Measurements from ENCODE around the gene MRPS10.
"Not testable (repeated sequence)": the region's sequence is repeated elsewhere in the genome, so short reads cannot be mapped to it uniquely, and the experiment has no call there.

Gene MRPS10

DNA sequence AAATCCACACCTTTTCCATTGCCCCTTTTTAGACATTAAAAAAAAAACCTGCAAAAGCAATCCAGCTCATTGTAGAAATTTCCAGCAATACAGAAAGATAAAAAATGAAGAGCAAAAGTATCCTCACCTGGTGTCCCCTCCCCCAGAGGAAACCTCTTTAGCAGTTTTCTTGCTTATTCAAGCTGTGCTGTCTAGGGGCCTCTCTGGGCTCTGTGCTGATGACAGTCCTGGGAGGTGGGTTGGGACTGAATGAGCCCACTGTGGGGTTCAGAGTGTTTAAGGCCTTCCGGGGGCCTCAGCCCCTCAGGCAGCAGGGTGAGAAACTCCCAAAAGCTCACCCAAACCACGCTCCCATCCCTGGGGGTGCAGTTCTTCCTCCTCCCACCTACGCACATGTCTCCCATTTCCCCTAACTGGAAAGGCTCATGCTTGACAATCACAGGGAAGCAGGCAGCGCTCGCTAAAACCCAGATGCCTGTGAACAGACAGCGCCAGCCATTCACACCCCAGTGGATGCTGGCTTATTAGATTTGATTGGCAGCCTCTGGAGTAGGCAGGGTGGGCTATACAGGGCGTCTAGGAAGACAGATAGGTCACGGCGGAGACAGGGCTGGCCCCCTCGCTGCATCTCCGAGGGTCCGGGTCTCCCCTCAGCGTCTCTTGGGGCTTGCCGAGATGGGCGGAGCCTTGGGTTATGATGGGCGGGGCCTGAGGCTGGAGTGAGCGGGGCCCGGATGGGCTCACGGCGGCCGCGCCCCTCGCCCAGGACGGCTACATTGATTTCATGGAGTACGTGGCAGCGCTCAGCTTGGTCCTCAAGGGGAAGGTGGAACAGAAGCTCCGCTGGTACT is 39.9 kb downstream of the MRPS10 start:
- H3K27ac ChIP-seq (ENCODE audit: low read depth, low read length), result no peak overlapping the region
- H3K27me3 ChIP-seq (ENCODE audit: insufficient read depth, low read length), result no peaks in the 10 kb centered on the region
- no peak overlapping the region for H2AFZ ChIP-seq (ENCODE audit: low read length, unreplicated experiment)
- H3K4me1 ChIP-seq (ENCODE audit: control insufficient read depth, insufficient read depth, low read length, unreplicated experiment), result no peaks in the 10 kb centered on the region
- no peaks in the 10 kb centered on the region for H3K36me3 ChIP-seq (ENCODE audit: insufficient read depth, low read length)
- no peaks in the 10 kb centered on the region for H3K79me2 ChIP-seq (ENCODE audit: control insufficient read depth, insufficient read depth, low read length, unreplicated experiment)
- no peak overlapping the region for H3K4me3 ChIP-seq (ENCODE audit: low read depth, low read length)

DNA sequence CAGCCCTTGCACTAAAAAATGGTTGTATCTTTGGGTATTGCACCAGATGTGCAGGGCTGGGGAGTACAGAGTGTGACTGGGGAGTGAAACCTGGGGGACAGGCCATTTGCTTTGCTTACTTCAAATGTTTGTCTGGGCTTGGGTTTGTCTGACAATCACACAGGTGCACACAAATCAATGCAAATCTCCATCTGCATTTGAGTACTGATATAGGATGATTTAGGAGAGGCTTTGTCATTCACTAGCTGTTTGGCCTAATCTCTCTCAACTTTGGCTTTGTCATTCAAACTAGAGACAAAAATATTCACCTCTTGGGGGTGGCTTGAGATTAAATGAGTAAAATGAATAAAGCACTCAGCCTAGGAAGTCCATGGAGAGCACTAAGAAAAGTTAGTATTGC is 40.7 kb downstream of the MRPS10 start:
- Histone ChIP-seq H3K79me2 (ENCODE audit: control insufficient read depth, insufficient read depth, low read length, unreplicated experiment) (no peaks in the 10 kb centered on the region), H3K4me1 (ENCODE audit: control insufficient read depth, insufficient read depth, low read length, unreplicated experiment) (no peaks in the 10 kb centered on the region), H3K36me3 (ENCODE audit: insufficient read depth, low read length) (no peaks in the 10 kb centered on the region), H3K4me3 (ENCODE audit: low read depth, low read length) (no peak overlapping the region), H3K27me3 (ENCODE audit: insufficient read depth, low read length) (no peaks in the 10 kb centered on the region), H2AFZ (ENCODE audit: low read length, unreplicated experiment) (no peak overlapping the region), H3K27ac (ENCODE audit: low read depth, low read length) (no peak overlapping the region)

DNA sequence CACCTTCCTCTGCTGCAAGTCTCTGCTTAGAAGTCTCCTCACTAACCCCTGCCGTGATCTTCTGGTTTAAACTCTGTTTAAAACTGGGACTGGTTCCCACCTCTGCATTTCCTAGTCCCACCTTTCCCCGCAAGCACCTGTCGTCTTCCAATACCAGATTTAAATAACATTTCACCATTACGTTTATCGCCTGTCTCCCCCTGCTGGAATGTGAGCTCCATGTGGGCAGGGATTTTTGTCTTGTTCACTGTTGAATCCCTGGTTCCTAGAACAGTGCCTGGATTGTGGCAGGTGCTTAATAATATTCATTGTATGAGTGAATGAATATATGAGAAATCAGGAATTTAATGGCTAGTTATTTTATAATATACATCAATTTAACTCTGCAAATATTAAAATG is 41.8 kb downstream of the MRPS10 start:
- Histone ChIP-seq H3K4me1 (ENCODE audit: control insufficient read depth, insufficient read depth, low read length, unreplicated experiment) (no peaks in the 10 kb centered on the region), H3K27me3 (ENCODE audit: insufficient read depth, low read length) (no peaks in the 10 kb centered on the region), H3K4me3 (ENCODE audit: low read depth, low read length) (no peak overlapping the region), H3K36me3 (ENCODE audit: insufficient read depth, low read length) (no peaks in the 10 kb centered on the region), H3K27ac (ENCODE audit: low read depth, low read length) (no peak overlapping the region), H3K79me2 (ENCODE audit: control insufficient read depth, insufficient read depth, low read length, unreplicated experiment) (no peaks in the 10 kb centered on the region), H2AFZ (ENCODE audit: low read length, unreplicated experiment) (no peak overlapping the region)

GRCh38 chr6:42173101-42173500 is 44.6 kb downstream of the MRPS10 start, which contains the start of gene GUCA1A:
GUCA1A (plus strand) TSS chr6:42173364; CDS start chr6:42173614, 250 bp downstream.
- no peak within 1 kb of the TSS for H3K4me3 ChIP-seq (ENCODE audit: low read depth, low read length)
- H2AFZ ChIP-seq (ENCODE audit: low read length, unreplicated experiment), result no peak within 1 kb of the TSS
- H3K27ac ChIP-seq (ENCODE audit: low read depth, low read length), result no peak within 1 kb of the TSS
- H3K27me3 ChIP-seq (ENCODE audit: insufficient read depth, low read length), result no peaks in the 10 kb centered on the region
- H3K79me2 ChIP-seq (ENCODE audit: control insufficient read depth, insufficient read depth, low read length, unreplicated experiment), result no peaks in the 10 kb centered on the region
- no peaks in the 10 kb centered on the region for H3K4me1 ChIP-seq (ENCODE audit: control insufficient read depth, insufficient read depth, low read length, unreplicated experiment)
- H3K36me3 ChIP-seq (ENCODE audit: insufficient read depth, low read length), result no peaks in the 10 kb centered on the region

GRCh38 chr6:42171813-42172581 is 45.7 kb downstream of the MRPS10 start:
- Histone ChIP-seq H3K79me2 (ENCODE audit: control insufficient read depth, insufficient read depth, low read length, unreplicated experiment) (no peaks in the 10 kb centered on the region), H3K4me1 (ENCODE audit: control insufficient read depth, insufficient read depth, low read length, unreplicated experiment) (no peaks in the 10 kb centered on the region), H3K4me3 (ENCODE audit: low read depth, low read length) (no peak overlapping the region), H3K27ac (ENCODE audit: low read depth, low read length) (no peak overlapping the region), H2AFZ (ENCODE audit: low read length, unreplicated experiment) (no peak overlapping the region), H3K36me3 (ENCODE audit: insufficient read depth, low read length) (no peaks in the 10 kb centered on the region), H3K27me3 (ENCODE audit: insufficient read depth, low read length) (no peaks in the 10 kb centered on the region)

DNA sequence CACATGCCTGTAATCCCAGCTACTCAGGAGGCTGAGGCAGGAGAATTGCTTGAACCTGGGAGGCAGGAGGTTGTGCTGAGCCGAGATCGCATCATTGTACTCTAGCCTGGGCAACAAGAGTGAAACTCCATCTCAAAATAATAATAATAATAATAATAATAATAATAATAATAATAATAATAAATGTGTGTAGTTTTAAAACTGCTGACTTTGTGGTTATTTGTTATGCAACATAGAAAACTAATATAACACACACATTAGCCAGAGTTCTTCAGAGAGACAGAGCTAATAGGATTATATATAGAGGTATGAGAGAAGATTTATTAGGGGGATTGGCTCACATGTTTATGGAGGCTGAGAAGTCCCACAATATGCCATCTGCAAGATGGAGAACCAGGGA is 47.9 kb downstream of the MRPS10 start:
- not testable (repeated sequence) for H3K4me1 ChIP-seq (ENCODE audit: control insufficient read depth, insufficient read depth, low read length, unreplicated experiment); H3K27me3 ChIP-seq (ENCODE audit: insufficient read depth, low read length); H3K36me3 ChIP-seq (ENCODE audit: insufficient read depth, low read length); H3K79me2 ChIP-seq (ENCODE audit: control insufficient read depth, insufficient read depth, low read length, unreplicated experiment); H3K4me3 ChIP-seq (ENCODE audit: low read depth, low read length); H3K27ac ChIP-seq (ENCODE audit: low read depth, low read length); H2AFZ ChIP-seq (ENCODE audit: low read length, unreplicated experiment)

DNA sequence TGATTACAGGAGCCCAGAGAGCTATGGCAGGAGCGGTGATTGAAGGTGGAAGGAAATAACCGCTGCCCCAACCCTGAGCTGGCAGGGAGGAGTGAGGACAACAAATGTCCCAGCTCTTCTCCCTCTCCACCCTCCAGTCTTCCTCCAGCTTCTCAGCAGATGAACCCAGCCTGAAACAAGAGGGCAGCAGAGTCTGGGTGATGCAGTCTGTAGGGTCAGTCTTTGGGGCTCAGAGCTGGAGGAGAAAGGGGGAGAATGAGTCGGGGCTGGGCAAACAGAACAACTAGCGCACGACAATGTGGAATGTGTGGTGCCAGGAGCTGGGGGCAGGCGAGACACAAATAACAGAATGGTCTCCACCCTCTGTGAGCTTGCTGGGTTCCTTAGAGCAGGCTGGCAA is 49.0 kb downstream of the MRPS10 start:
- Histone ChIP-seq H3K27ac (ENCODE audit: low read depth, low read length) (no peak overlapping the region), H3K4me1 (ENCODE audit: control insufficient read depth, insufficient read depth, low read length, unreplicated experiment) (no peaks in the 10 kb centered on the region), H3K79me2 (ENCODE audit: control insufficient read depth, insufficient read depth, low read length, unreplicated experiment) (no peaks in the 10 kb centered on the region), H3K4me3 (ENCODE audit: low read depth, low read length) (no peak overlapping the region), H3K36me3 (ENCODE audit: insufficient read depth, low read length) (no peaks in the 10 kb centered on the region), H3K27me3 (ENCODE audit: insufficient read depth, low read length) (no peaks in the 10 kb centered on the region), H2AFZ (ENCODE audit: low read length, unreplicated experiment) (no peak overlapping the region)

GRCh38 chr6:42166444-42167141 is 51.1 kb downstream of the MRPS10 start:
- Histone ChIP-seq H2AFZ (ENCODE audit: low read length, unreplicated experiment) (peak overlapping the region; percentile 52), H3K4me3 (ENCODE audit: low read depth, low read length) (no peak overlapping the region), H3K4me1 (ENCODE audit: control insufficient read depth, insufficient read depth, low read length, unreplicated experiment) (no peaks in the 10 kb centered on the region)

DNA sequence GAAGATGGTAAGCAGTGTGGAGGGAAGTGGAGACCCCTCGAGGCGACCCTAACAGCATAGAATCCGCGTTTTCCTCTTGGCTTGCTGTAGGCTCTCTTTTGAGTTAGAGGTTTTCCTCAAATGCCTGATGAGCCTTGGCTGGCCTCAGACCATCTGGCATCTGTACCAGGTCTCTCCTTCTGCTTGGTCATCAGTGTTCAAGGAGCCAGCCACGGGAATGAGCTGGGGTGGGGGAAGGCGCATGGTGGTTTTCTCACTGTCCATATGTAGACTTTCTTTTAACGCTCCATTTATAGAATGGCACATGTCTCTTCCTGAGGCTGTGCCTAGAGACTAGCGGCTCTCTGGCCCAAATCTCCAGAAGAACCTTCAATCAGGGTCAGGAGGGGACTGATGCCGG is 52.6 kb downstream of the MRPS10 start:
- Histone ChIP-seq H3K4me1 (ENCODE audit: control insufficient read depth, insufficient read depth, low read length, unreplicated experiment) (no peaks in the 10 kb centered on the region), H2AFZ (ENCODE audit: low read length, unreplicated experiment) (no peak overlapping the region), H3K27me3 (ENCODE audit: insufficient read depth, low read length) (no peaks in the 10 kb centered on the region), H3K4me3 (ENCODE audit: low read depth, low read length) (no peak overlapping the region), H3K79me2 (ENCODE audit: control insufficient read depth, insufficient read depth, low read length, unreplicated experiment) (no peaks in the 10 kb centered on the region), H3K36me3 (ENCODE audit: insufficient read depth, low read length) (no peaks in the 10 kb centered on the region), H3K27ac (ENCODE audit: low read depth, low read length) (no peak overlapping the region)

More at GRCh38 chr6:42166444-42167141, 51.1 kb downstream of the MRPS10 start:
- Histone ChIP-seq H3K79me2 (ENCODE audit: control insufficient read depth, insufficient read depth, low read length, unreplicated experiment) (no peaks in the 10 kb centered on the region), H3K27me3 (ENCODE audit: insufficient read depth, low read length) (no peaks in the 10 kb centered on the region), H3K36me3 (ENCODE audit: insufficient read depth, low read length) (no peaks in the 10 kb centered on the region), H3K27ac (ENCODE audit: low read depth, low read length) (no peak overlapping the region)

- Histone ChIP-seq H3K4me3 (ENCODE audit: low read depth, low read length) (no peak overlapping the region), H3K4me1 (ENCODE audit: control insufficient read depth, insufficient read depth, low read length, unreplicated experiment) (no peaks in the 10 kb centered on the region), H2AFZ (ENCODE audit: low read length, unreplicated experiment) (no peak overlapping the region), H3K79me2 (ENCODE audit: control insufficient read depth, insufficient read depth, low read length, unreplicated experiment) (no peaks in the 10 kb centered on the region), H3K27me3 (ENCODE audit: insufficient read depth, low read length) (no peaks in the 10 kb centered on the region), H3K27ac (ENCODE audit: low read depth, low read length) (no peak overlapping the region), H3K36me3 (ENCODE audit: insufficient read depth, low read length) (no peaks in the 10 kb centered on the region)
These were observed 53.7 kb downstream of the MRPS10 start for GRCh38 chr6:42163981-42164380.
